Islet precursor cell (in vitro differentiated cells): Measurements from ENCODE around the gene TNFRSF8.
"Not testable (repeated sequence)": the region's sequence is repeated elsewhere in the genome, so short reads cannot be mapped to it uniquely, and the experiment has no call there.

Experiments
- DNase-seq: peaks from one replicate; pipeline ENCODE4 v3.0.0-alpha.2; 2018

TNFRSF8 gene

DNA sequence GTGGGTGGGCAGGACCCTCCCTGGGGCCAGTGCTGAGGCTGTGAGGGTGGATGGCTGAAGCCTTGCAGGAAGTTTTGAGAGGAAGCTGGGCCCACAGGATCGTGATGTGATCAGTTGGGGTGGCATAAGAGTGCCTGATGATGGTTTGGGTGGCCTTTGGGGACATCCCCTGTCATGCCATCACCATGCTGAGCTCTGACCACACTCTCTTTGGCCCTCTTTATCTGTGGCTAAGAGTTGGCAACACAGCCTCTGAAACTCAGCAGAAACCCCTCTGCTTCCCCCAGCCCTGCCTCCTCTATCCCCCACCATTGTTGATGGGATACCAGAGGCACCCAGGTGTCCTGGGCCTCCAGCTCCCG, 24.0 kb upstream of the TNFRSF8 start:
- no peak for DNase-seq

DNA sequence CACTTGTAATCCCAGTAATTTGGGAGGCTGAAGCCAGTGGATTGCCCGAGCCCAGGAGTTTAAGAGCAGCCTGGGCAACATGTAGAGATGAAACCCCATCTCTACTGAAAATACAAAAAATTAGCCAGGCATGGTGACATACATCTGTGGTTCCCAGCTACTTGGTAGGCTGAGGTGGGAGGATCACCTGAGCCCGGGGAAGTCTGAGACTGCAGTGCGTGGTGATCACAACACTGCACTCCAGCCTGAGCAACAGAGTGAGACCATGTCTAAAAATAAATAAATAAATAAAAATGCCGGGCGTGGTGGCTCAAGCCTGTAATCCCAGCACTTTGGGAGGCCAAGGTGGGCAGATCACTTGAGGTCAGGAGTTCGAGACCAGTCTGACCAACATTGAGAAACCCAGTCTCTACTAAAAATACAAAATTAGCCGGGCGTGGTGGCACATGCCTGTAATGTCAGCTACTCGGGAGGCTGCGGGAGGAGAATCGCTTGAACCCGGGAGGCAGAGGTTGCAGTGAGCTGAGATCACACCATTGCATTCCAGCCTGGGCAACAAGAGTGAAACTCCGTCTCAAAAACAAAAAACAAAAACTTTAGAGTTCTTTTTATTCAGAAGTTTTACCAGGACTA, 23.2 kb upstream of the TNFRSF8 start:
- not testable (repeated sequence) for DNase-seq

DNA sequence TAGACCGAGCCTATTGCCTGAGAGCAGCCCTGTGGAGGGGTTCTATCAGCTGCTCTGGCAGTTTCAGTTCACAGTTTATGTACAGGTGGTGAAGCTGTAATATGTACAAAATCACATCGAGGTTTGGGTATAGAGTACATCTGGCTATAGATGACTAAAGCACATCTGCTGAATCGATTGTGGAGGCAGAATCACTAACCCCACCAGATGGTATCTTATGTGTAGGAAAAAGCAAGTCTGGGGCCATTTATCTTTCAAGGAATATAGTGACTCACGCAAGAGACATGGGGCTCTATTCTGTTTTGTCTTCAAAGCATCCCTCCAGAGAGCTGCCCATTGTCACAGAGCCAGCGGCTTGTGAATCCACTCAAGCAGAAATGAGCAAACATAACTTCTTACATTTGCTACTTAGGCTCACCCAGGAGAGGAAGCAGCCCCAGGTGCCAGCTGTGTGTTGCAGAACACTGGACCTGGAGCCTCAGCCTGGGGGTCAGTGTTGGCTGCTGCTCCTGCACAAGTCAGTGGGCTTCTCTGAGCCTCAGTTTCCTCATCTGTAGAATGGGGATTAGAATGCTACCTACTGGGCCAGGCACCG, 22.5 kb upstream of the TNFRSF8 start:
- no peak for DNase-seq

DNA sequence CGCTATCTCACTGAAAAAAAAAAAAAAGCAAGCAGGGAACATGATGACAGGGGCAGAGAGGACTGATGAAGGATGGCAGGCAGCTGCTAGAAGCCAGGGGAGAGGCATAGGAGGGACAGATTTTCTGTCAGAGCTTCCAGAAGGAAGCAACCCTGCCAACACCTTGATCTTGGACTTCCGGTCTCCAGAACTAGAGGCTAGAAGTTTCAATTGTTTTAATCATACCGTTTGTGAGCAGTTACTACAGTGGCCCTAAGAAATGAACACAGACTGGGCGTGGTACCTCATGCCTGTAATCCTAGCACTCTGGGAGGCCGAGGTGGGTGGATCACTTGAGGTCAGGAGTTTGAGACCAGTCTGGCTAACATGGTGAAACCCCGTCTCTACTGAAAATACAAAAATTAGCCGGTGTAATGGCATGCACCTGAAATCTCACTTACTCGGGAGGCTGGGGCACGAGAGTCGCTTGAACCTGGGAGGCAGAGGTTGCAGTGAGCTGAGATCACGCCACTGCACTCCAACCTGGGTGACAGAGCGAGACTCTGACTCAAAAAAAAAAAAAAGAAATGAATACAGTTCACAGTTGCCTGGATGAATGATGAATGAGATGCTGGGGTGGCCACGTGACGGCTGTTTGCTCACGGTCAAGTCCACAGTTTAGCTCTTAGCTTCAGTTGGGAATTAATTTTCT, 18.8 kb upstream of the TNFRSF8 start:
- not testable (repeated sequence) for DNase-seq

DNA sequence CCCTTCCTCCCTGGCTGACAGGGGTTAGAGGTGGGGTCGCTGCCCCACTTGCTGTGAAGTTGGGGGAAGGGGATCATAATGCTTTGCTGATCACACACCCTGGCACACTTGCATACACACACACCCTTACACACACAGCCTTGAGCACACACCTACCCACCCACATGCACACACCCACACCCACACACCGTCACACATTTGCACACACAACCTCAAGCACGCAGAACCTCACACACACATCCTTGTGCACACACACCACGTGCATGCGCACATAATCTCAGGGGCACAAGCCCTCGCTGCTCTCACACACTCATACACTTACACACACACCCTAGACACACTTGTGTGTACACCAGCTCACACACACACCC, 16.4 kb upstream of the TNFRSF8 start:
- DNase-seq, result no peak

DNA sequence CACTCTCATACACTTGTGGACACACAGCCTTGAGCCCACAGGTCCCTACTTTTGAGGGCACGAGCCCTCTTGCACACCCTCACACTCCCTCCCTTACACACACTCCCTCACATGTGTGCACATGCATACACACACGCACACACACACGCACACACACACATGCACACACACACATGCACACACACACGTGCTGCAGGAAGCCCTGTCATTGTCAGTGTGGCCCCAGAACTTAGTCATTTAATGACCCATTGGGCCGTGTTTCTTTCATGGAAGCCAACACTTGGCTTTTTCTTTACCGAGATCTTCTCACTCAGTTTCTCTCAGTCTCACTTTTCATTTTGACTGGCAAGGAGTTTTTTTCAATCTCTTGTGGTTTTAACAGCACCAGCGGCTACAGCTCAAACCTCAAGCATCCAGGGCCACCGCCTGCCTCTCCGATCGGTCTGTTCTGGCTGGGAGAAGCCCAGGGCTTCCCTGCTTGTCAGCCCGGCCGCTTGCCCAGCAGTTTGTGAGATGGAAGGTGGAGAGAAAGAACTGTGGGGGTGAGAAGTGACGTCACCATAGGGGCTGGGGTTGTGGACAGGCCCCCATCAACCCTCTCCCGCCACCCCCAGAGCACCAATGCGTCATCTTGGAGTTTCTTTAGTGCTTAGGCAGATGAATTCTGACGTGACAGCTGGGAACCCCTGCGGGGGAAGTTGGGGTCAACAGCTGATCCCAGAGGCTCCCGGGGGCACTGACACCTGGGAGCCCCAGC, 15.8 kb upstream of the TNFRSF8 start:
- no peak for DNase-seq

DNA sequence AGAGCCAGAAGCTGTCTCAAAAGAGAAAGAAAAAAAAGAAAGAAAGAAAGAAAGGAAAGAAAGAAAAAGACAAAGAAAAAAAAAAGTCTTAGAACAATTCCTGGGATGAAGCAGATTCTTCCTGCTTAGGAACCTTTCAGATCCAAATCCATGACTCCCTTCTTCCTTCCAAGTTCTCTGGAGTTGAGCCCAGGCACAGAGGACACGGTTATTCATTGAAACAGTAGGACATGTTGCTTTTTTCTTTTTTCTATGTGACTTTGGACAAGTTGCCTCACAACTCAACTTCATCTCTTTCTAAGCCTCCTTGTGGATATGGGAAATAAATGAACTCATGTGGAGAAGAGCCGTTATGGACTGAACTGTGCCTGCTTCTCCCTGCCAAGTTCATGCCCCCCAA, 14.7 kb upstream of the TNFRSF8 start:
- no peak for DNase-seq

DNA sequence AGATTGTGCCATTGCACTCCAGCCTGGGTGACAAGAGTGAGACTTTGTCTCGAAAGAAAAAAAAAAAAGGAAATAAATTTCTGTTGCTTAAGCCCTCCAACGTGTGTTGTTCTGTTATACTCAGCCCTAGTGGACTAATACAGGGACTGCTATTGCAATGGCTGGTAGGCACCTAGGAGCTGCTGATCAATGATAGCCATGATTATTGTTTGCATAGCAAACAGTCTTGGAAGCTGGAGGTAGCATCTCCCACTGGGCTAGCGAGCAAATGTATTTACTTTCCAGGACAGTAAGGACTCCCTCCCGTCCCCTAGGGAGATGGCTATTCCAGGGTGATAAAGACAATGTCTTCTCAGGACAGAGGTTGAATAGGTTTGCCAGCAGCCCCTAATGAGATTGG, 13.5 kb upstream of the TNFRSF8 start:
- DNase-seq, result no peak

DNA sequence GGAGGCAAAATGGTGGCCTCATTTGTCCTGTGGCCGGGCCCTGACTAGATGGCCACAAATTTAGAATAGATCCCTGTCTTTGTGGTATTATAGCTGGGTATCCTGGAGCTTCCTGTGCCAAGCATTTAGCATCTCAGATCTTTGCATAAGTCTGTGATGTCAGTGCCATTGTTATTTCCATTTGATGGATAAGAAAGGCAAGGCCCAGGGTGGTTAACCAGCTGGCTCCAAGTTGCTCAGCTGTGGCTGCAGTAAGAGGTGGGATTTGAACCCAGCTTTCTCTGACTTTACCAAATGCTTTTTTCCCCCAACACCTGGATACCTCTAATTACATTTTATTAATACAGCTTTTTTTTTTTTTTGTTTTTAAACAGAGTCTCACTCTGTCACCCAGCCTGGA, 11.7 kb upstream of the TNFRSF8 start:
- DNase-seq, result no peak

DNA sequence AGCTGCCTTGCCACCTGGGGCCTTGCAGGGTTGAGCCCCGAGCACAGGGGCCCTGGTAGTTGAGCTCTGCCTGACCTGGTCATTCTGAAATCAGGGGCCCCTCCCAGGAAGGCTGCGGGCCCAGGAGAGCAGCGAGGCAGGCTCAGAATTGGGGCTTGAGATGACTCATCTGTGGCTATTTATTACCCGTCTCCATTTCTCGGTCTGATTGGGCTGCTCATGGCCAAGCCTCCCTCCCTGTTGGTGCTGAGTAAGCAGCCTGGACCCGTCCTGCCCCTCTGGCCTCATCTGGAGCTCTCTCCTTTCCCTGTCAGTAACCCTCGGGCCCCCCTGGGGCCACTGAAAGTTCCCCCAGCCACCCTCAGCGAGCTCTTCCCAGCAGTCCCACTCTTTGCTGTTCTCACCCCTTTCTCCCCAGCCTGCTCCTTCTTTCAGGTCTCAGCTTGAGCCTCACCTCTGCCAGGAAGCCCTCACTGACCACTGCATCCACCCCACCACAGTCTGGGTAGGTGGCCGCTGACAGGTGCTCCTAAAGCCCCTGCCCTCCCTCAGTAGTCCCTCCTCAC, 11.0 kb upstream of the TNFRSF8 start:
- DNase-seq, result peak; percentile 93

DNA sequence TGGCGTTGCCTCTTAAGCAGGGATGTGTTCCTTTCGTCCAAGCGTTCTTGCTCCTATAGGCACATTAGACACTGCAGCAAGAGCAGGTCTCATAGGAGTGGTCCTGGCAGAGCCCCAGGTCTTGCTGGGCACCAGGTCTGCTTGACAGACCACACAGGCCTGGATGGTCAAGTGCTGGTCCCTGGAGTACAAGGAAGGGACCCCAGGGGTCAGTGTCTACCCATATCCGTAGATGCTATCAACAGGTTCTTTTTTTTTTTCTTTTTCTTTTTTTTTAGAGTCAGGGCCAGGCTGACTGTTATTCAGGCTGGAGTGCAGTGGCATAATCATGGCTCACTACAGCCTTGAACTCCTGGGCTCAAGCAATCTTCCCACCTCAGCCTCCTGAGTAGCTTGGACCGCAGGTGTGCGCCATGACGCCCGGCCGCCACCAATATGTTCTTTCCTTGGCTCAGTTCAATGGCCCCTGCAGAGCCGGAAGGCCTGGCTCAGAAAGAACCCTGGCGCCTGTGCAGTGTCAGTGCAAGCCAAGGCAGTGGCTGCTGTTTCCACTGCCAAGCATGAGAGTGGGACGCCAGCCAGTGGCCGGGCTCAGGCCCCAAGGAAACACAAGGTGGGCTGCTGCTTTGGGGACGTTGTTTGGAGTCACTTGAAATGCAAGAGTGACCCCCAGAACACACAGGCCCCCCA, 10.0 kb upstream of the TNFRSF8 start:
- no peak for DNase-seq

DNA sequence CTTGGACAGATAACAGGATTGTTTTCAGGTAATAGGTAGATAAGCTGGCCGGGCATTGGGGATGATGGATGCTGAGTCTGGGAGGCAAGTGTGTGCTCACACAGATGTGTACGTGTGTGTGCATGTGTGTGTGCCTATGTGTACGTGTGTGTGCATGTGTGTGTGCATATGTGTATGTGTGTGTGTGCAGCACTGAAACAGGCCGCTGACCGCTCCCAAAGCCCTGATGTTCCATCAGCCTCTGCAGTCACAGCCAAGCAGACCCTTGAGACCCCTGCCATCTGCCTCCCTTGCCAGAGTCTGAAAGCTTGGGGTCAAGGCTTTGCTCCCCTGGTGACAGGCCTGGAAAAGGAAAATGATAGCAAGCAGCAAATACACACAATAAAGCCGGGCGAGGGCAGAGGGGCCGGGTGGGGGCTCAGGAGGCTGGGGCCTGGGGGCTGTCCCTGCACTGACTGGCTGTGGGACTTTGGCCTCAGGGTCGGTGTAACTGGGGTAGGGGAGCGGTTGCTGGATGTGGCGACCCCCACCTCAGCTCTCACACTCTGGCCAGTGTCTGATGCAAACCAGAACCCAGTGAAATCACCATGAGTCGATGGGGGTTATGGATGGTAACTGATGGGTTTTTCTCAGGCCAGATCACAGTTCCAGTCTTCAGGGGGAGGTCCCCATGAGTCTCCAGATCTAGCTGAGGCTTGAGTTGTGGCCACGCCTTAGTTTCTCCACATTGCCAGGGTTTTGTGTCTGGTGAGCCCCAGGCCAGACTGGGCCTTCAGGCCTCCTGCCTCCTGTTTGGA, 9.2 kb upstream of the TNFRSF8 start:
- no peak for DNase-seq

DNA sequence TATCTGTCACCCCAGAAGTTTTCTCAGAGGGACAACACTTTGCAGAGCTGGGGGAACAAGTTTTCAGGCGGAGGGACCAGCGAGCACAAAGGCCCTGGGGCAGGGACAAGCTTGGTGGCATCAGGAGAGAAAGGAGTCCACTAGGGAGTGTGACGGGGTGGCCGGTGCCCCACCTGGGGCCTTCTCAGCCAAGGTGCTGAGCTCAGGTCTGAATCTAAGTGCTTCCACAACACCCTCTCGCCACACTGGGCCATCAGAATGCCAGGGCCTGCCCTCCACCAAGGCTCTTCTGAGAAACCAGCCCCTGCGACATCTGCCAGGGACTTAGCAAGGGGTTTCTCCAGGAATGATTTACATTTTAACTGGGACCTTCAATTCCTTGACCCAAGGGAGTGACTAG, 7.8 kb upstream of the TNFRSF8 start:
- no peak for DNase-seq

DNA sequence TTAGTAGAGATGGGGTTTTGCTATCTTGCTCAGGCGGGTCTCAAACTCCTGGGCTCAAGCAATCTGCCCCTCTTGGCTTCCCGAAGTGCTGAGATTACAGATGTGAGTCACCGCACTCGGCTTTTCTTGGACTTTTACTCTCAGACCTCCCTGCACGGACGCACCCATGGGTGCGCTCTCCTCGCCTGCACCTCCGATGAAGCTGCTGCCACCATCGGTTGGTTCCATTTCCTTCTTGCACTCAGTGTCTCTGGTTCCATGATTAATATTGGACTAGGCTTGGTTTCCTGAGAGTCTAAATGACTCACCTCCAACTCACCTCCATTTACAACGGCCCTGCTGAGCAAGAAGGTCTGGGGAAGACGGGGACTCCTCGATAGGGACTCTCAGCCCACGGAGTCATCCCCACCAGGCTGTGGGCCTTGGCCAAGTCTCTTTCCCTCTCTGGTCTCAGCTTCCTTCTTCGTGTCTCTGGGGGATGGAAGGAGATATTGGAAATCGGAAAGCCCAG, 6.7 kb upstream of the TNFRSF8 start:
- no peak for DNase-seq

DNA sequence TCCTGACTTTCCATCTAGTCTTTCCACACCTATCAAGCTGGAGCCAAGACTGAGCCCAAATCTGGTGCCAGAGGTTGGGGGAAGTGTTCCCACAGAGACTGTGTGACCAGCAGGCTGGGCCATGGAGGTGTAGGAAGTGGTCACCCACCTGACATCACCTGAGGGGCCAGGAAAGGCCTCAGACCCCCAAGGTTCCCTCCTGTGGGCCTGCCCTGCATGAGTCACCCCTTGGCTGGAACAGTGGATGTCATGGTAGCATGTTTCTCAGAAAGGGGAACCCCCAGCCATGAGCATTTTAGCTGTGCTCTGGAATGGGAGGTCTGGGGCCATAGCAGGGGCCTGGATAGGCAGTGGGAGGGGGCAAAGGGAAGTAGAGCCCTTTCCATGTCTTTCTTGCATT, 5.7 kb upstream of the TNFRSF8 start:
- no peak for DNase-seq

DNA sequence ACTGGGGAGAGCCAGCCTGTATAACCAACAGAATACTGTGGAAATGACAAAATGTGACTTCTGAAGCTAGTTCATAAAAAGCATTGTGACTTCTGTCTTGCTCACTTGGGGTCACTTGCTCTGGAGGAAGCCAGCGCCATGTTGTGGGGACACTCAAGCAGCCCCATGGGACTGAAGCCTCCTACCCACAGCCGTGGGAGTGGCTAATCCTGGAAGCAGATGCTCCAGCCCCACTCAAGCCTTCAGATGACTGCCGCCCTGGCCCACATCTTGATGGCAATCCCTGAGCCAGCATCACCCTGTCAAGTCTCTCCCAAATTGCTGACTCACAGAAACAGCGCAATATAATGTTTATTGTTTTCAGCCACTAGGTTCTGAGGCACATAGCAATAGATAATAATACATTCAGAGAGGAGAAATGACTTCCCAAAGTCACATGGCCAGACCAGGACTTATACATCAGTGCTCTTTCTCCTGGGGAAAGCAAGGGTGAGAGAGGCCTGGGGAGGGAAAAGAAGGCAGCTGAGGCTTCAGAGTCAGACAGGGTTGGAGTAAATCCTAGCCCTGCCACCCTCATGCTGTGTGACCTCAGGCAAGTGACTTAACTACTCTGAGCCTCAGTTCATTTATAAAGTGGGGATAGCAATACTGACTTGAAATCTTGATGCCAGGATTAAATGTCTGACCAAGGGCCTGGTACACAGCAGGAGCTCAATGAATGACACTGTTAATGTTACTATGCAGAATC, 5.0 kb upstream of the TNFRSF8 start:
- DNase-seq, result no peak

DNA sequence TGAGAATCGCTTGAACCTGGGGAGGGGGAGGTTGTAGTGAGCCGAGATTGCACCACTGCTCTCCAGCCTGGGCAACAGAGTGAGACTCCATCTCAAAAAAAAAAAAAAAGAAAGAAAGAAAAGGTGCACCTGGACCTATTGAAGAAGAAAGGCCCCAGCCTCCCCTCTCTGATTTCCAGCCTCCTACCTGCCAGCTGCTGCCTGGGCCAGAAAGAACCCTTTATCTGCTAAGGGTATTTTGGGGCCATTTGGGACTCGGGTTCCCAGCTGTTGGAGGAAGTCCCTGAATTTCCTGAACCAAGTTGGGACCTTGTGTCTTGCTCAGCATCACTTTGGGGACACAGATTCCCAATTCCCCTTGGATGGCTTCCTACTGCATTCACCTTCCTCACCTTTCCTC, 3.9 kb upstream of the TNFRSF8 start:
- no peak for DNase-seq

DNA sequence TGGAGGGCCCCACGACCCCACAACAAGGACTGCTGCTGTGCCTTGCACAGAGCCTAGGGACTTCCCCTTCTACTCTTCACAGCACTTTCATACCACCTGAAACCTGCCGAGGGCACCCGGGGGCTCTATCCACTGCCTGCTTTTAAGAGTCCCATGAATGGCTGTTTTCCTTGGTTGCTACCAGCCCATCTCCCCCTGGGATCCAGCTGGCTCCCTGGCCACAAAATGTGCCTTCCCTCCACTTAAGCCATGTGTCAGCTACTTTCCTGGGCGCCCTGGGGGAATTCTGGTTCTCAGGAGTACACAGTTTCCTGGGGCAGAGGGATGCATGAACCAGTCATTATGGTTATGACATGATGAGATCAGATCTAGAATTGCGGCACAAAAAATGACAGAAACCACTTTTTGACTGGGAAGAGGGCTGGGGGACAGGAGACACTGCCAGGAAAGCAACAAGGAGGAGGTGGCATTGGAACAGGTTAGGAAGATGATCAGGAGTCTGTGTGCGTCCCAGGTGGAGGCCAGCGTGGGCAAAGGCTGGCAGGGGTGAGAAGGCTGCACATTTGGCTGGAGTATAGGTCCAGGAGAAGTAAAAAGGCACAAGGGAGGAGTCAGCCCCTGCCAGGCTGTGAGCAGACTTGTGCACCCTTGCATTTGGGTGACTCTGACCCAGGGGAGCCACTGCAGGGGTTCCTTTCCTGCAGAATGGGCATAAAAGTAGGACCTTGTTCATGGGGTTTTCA, 3.2 kb upstream of the TNFRSF8 start:
- no peak for DNase-seq

DNA sequence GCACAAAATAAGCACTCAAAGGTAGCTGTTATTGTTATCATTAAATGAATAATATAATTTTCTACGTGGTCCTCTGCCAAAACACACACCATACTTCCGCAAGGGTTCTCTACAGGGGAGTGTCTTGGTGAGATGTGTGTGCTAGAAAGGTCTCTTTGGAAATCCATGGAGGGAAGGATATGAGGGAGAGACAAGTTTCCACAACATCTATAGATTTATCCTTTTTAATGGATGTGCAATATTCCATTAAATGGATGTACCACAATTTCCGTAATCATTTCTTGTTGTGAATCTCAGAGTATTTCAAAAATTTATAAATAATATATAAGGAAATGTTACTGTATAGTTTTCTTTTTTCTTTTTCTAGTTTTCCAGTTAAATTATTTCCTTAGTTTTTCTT, 2.6 kb upstream of the TNFRSF8 start:
- DNase-seq, result no peak
